Osteoblast (primary cell): ENCODE results near the gene MAP2K5. TPM values are rescaled to one million over a fixed set of nuclear protein-coding genes. Genes with fewer than 3 reads are reported as not detected.

ENCODE experiments used
- DNase-seq: peaks from one replicate; pipeline ENCODE4 v3.0.0; 2011; ENCODE audit warnings: low spot score, mixed read lengths; ENCODE audit not compliant: insufficient read length; ENCODE audit errors: missing footprints
- H2AFZ ChIP-seq: 2 replicates; pipeline ENCODE4 v1.6.0; 2011; ENCODE audit warnings: mild to moderate bottlenecking, low read length
- H3K27ac ChIP-seq: 2 replicates; pipeline ENCODE4 v1.5.1; 2011; ENCODE audit warnings: mild to moderate bottlenecking, low read depth, low read length, moderate library complexity
- H3K27me3 ChIP-seq: 2 replicates; pipeline ENCODE4 v1.6.0; 2012; ENCODE audit warnings: mild to moderate bottlenecking, control low read depth, inconsistent platforms, low read length, moderate library complexity; ENCODE audit not compliant: insufficient read depth
- H3K36me3 ChIP-seq: 2 replicates; pipeline ENCODE4 v1.5.1; 2011; ENCODE audit warnings: mild to moderate bottlenecking, low read length, control low read depth, moderate library complexity; ENCODE audit not compliant: insufficient read depth
- H3K4me1 ChIP-seq: 2 replicates; pipeline ENCODE4 v1.5.1; 2011; ENCODE audit warnings: mild to moderate bottlenecking, low read length, control low read depth, moderate library complexity; ENCODE audit not compliant: insufficient read depth
- H3K4me2 ChIP-seq: 2 replicates; pipeline ENCODE4 v1.6.0; 2011; ENCODE audit warnings: mild to moderate bottlenecking, low read length; ENCODE audit not compliant: insufficient read depth
- H3K4me3 ChIP-seq: fragments of 200-600 bp; sonication (generic); 3 replicates; pipeline ENCODE4 v1.5.1; 2012; ENCODE audit warnings: mild to moderate bottlenecking, low read length, inconsistent platforms; ENCODE audit not compliant: insufficient read depth
- H3K79me2 ChIP-seq: 2 replicates; pipeline ENCODE4 v1.6.0; 2012; ENCODE audit warnings: mild to moderate bottlenecking, low read length, control low read depth, inconsistent platforms; ENCODE audit not compliant: insufficient read depth
- H3K9me3 ChIP-seq: 2 replicates; pipeline ENCODE4 v1.5.1; 2011; ENCODE audit warnings: low read depth, low read length, control low read depth
- H4K20me1 ChIP-seq: 2 replicates; pipeline ENCODE4 v1.6.0; 2012; ENCODE audit warnings: mild to moderate bottlenecking, low read length, control low read depth; ENCODE audit not compliant: insufficient read depth
- total RNA-seq: library from RNA; depleted of rRNA; stranded (reverse); fragments of >200 nt; gene quantifications from 2 replicates; pipeline ENCODE4 v1.2.3, GENCODE V29; 2012
- TF ChIP-seq, protein P1 (sequence below): IDR thresholded peaks from 2 replicates; pipeline ENCODE4 v1.5.1; 2011; ENCODE audit warnings: mild to moderate bottlenecking, low read depth, low read length, moderate library complexity; ENCODE audit errors: extremely low read depth

Gene MAP2K5
- total RNA-seq, 1 donor, result 10.1 TPM

- Histone ChIP-seq H4K20me1 (no peaks in the 10 kb centered on the region), H3K27ac (no peak overlapping the region), H2AFZ (no peak overlapping the region), H3K4me1 (no peaks in the 10 kb centered on the region), H3K9me3 (no peaks in the 10 kb centered on the region), H3K27me3 (no peaks in the 10 kb centered on the region), H3K36me3 (no peaks in the 10 kb centered on the region), H3K79me2 (no peaks in the 10 kb centered on the region), H3K4me3 (no peak overlapping the region), H3K4me2 (no peak overlapping the region)
- DNase-seq, result no peak
- TF ChIP-seq, protein P1, sequence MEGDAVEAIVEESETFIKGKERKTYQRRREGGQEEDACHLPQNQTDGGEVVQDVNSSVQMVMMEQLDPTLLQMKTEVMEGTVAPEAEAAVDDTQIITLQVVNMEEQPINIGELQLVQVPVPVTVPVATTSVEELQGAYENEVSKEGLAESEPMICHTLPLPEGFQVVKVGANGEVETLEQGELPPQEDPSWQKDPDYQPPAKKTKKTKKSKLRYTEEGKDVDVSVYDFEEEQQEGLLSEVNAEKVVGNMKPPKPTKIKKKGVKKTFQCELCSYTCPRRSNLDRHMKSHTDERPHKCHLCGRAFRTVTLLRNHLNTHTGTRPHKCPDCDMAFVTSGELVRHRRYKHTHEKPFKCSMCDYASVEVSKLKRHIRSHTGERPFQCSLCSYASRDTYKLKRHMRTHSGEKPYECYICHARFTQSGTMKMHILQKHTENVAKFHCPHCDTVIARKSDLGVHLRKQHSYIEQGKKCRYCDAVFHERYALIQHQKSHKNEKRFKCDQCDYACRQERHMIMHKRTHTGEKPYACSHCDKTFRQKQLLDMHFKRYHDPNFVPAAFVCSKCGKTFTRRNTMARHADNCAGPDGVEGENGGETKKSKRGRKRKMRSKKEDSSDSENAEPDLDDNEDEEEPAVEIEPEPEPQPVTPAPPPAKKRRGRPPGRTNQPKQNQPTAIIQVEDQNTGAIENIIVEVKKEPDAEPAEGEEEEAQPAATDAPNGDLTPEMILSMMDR, result no peak
Measured at GRCh38 chr15:67678089-67678488, 135.6 kb downstream of the MAP2K5 start.

- Histone ChIP-seq H3K27ac (no peak overlapping the region), H3K4me1 (no peaks in the 10 kb centered on the region), H3K79me2 (no peaks in the 10 kb centered on the region), H3K36me3 (no peaks in the 10 kb centered on the region), H3K4me2 (no peak overlapping the region), H3K4me3 (no peak overlapping the region), H3K9me3 (peaks cover 2% of the 10 kb centered on the region), H4K20me1 (no peaks in the 10 kb centered on the region), H3K27me3 (no peaks in the 10 kb centered on the region), H2AFZ (no peak overlapping the region)
- DNase-seq, result no peak
- TF ChIP-seq, protein P1, result no peak
Measured at GRCh38 chr15:67678993-67679392, 136.5 kb downstream of the MAP2K5 start.

DNA sequence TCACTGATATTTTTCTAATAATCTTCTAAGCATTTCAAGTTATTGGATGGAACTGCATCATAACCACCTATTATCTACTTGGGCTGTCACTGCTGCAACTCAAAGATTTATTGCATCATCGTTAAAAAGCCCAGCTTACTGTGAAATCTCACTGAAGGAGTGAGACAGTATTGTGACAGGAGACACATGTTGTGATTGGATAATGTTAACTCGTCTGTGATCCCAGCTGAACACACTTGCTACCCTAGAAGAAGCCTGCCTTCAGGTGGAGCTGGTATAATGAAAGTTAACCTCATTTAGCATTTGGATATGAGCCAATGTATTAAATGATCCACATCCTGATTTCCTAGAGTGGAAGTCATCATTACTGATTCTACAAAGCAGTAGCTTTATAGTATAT, 138.1 kb downstream of the MAP2K5 start:
- Histone ChIP-seq H3K4me3 (no peak overlapping the region), H3K9me3 (peaks cover 5% of the 10 kb centered on the region), H3K4me2 (no peak overlapping the region), H3K79me2 (no peaks in the 10 kb centered on the region), H3K27ac (no peak overlapping the region), H3K27me3 (no peaks in the 10 kb centered on the region), H2AFZ (no peak overlapping the region), H4K20me1 (no peaks in the 10 kb centered on the region), H3K4me1 (no peaks in the 10 kb centered on the region), H3K36me3 (no peaks in the 10 kb centered on the region)
- DNase-seq, result no peak
- TF ChIP-seq, protein P1, result no peak

DNA sequence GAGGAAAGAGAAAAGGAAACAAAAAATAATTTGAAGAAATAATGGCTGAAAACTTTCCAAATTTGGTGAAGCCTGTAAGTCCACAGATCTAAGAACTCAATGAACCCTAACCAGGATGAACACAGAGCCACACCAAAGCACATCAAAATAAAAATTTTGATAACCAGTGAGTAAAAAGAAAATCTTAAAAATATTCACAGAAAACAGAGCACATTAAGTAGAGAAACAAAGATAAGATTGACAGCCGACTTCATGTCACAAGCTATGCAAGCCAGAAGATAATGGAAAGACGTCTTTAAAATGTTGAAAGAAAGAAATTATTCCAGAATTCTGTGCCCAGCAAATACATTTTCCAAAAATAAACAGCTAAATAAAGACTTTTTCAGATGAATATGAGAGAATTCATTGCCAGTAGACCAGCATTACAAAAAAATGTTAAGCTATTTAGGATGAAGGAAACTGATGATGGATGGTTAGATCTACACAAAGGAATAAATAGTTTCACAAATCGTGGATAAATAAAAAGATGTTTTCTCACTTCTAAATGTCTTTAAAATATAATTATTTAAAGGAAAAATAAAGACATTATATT, 142.6 kb downstream of the MAP2K5 start:
- no peak overlapping the region for H3K4me2 ChIP-seq
- no peak overlapping the region for H2AFZ ChIP-seq
- no peaks in the 10 kb centered on the region for H3K4me1 ChIP-seq
- DNase-seq, result no peak
- no peak overlapping the region for H3K27ac ChIP-seq
- no peaks in the 10 kb centered on the region for H3K79me2 ChIP-seq
- no peaks in the 10 kb centered on the region for H3K36me3 ChIP-seq
- no peaks in the 10 kb centered on the region for H4K20me1 ChIP-seq
- TF ChIP-seq, protein P1, result no peak
- peaks cover 8% of the 10 kb centered on the region for H3K9me3 ChIP-seq
- no peaks in the 10 kb centered on the region for H3K27me3 ChIP-seq
- H3K4me3 ChIP-seq, result no peak overlapping the region
